ENCODE results near the gene SIRT3.

Gene SIRT3

DNA sequence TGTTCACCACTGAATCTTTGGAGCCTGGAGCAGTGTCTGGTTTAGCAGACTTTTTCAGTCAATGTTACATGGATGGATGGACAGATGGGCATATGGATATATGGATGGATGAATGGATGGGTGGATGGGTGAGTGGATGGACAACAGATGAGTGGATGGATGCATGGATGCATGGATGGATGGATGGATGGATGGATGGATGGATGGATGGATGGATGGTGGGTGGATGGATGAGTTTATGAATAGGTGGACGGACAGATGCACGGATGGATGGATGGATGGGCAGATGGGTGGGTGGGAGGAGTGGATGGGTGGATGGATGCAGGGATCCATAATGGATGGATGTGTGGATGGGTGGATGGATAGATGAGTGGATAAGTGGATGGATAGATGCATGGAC is 19.7 kb upstream of the SIRT3 start:
- no peak for DNase-seq (ENCODE audit: low spot score)

DNA sequence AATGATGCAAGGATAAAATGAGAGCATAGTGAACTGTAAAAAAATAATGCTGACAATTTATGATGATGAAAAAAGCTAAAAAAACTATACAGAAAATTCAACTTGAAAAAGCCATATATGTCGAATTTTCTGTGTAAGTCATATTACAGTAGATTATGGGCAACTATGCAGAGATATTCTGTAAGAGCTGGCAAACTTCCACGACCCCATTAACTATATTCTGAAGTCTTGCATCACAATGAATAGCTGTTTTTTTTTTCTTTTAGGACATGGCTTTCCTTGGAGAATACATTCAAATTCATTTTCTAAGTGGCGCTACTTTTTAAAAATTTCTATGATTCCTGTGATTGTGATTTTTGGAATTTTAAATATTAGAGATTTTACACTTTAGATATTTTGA is 19.0 kb upstream of the SIRT3 start:
- TF ChIP-seq, protein P1, sequence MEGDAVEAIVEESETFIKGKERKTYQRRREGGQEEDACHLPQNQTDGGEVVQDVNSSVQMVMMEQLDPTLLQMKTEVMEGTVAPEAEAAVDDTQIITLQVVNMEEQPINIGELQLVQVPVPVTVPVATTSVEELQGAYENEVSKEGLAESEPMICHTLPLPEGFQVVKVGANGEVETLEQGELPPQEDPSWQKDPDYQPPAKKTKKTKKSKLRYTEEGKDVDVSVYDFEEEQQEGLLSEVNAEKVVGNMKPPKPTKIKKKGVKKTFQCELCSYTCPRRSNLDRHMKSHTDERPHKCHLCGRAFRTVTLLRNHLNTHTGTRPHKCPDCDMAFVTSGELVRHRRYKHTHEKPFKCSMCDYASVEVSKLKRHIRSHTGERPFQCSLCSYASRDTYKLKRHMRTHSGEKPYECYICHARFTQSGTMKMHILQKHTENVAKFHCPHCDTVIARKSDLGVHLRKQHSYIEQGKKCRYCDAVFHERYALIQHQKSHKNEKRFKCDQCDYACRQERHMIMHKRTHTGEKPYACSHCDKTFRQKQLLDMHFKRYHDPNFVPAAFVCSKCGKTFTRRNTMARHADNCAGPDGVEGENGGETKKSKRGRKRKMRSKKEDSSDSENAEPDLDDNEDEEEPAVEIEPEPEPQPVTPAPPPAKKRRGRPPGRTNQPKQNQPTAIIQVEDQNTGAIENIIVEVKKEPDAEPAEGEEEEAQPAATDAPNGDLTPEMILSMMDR (IDR thresholded peaks at IDR 0.05; ENCODE audit: extremely low read depth, missing control alignments): no peak
- no peak for DNase-seq (ENCODE audit: low spot score)

More for the DNA sequence above, 19.7 kb upstream of the SIRT3 start:
- TF ChIP-seq, protein P1 (IDR thresholded peaks at IDR 0.05; ENCODE audit: extremely low read depth, missing control alignments): no peak

DNA sequence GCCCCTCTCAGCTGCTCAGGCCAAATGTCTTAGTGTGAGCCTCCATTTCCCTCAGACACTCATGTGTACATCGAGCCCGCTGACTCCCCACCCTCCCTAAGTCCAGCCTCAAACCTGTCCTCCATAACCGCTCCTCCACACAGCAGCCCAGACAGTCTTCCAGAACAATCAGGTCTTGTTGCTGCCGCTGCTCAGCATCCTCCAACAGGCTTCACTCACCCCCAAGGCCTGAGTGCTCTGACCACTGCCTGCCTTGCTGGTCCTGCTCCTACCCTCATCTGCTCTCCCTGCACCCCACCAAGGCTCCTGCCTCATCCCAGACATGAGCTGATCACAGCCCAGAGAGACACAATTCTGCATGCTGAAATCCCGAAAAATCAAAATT is 17.7 kb upstream of the SIRT3 start:
- no peak for DNase-seq (ENCODE audit: low spot score)
- TF ChIP-seq, protein P1 (IDR thresholded peaks at IDR 0.05; ENCODE audit: extremely low read depth, missing control alignments): no peak

DNA sequence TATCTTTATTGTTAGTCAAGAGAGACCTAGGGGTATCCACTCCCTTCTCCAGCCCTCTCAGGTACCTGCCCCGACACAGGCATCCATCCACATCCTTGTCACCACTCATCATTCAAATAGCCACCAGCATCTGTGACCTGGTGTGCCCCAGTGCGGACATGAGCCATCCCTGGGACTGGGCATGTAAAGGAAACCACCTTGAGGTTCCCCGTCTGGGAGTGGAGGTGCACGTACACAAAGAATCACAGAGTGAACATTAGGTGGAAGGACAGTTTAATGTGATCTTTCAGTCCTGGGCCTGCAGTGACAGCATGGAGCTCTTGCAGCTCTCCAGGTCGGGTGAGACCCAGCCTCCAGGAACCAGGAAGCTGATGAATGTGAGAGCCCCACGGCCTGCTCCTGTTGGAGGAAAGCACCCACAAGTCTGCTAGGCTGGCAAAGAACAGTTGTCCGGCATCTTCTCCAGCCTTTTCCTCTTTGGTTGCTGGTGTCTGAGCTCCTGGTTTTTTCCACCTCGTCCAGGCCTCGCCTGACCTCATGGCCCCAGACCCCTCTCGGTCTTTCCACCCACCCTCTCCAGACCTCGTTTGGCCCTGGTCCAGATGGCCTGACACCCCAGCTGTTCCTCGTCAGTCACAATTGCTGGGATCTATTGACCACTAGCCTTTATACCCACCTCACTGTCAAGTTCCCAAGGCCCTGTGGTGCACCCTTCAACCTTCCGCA is 17.2 kb upstream of the SIRT3 start:
- DNase-seq (ENCODE audit: low spot score): no peak
- TF ChIP-seq, protein P1 (IDR thresholded peaks at IDR 0.05; ENCODE audit: extremely low read depth, missing control alignments): no peak

DNA sequence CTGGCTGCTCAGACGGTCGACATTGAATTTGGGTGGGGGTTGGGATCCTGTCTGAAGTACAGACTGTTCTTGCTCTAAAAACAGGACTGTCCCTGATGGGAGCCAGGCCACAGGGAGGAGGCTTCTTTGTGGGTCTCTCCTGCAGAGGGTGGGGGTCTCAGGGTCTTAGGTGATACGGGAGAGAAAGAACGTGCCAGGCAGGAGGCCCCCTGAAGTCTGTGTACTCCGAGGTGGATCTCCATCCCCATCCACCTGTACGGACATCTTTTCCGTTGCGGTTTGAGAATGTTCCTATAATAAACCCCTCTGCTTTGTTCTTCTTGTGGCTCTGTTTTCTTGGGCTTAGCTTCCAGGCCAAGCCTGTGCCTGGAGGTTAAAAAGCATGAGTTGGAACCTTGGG is 16.5 kb upstream of the SIRT3 start:
- no peak for DNase-seq (ENCODE audit: low spot score)
- TF ChIP-seq, protein P1 (IDR thresholded peaks at IDR 0.05; ENCODE audit: extremely low read depth, missing control alignments): no peak

DNA sequence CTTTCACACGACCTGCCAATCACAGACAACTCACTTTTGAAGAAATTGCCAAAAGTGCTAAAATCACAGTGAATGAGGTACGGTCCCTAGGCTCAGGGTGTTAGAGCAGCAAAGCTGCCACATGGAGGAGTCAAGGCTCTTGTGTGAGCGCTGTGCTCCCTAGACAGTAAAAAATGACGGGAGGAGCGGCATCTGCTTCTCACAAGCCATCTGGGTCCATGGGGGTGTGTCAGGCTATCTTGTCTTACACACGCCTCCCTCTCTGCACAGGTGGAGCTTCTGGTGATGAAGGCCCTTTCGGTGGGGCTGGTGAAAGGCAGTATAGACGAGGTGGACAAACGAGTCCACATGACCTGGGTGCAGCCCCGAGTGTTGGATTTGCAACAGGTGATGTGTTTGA is 15.4 kb upstream of the SIRT3 start:
- TF ChIP-seq, protein P1 (IDR thresholded peaks at IDR 0.05; ENCODE audit: extremely low read depth, missing control alignments): no peak
- no peak for DNase-seq (ENCODE audit: low spot score)

DNA sequence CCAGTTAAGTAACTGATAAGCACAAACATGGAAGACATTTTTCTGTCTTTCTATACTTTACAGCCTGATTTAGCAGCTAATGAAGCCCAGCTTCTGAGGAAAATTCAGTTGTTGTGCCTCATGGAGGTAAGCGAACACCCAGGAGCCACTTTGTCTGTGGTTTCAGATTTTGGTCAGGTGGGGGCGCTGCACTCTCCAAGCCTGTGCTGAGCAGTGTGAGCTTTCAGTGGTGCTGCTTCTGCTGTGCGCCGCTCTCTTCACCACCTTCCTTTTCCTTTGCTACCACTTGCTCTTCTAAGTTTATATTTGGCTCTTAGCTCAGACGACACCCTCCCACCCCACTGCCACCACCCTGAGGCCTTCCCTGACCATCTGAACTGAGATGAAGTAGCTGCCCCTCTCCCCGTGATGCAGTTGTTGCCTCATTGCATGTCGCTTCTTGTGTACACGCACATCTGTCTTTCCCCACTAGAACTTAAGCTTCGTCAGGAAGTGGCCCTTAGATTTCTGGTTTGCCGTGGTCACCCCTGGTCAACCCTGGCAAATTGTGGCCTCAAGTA is 14.7 kb upstream of the SIRT3 start:
- TF ChIP-seq, protein P1 (IDR thresholded peaks at IDR 0.05; ENCODE audit: extremely low read depth, missing control alignments): peak; percentile 73
- DNase-seq (ENCODE audit: low spot score): peak; percentile 63

All from GM20000 (cell line).